ENCODE results near the gene CACNB2.

Gene CACNB2

DNA sequence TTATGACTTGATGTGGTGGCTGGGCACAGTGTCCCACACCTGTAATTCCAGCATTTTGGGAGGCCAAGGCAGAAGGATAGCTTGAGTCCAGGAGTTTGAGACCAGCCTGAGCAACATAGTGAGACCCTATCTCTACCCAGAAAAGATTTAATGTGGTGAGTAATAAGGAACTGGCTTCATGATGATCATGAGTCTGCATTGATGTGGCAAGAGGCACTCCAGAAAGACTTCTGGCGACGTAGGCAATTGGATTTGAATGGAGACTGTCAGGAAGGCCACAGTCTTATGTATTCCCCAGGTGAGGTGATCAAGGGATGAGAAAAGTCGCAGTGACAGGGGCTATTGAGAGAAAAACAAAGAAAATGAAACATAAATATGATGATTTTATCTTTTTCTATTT is 138.0 kb downstream of the CACNB2 start:
- Histone ChIP-seq H3K36me3 (replicated peaks; ENCODE audit: low read depth, low read length) (no peaks in the 10 kb centered on the region), H2AFZ (ENCODE audit: low read depth, low read length) (no peak overlapping the region)
- TF ChIP-seq, protein P1, sequence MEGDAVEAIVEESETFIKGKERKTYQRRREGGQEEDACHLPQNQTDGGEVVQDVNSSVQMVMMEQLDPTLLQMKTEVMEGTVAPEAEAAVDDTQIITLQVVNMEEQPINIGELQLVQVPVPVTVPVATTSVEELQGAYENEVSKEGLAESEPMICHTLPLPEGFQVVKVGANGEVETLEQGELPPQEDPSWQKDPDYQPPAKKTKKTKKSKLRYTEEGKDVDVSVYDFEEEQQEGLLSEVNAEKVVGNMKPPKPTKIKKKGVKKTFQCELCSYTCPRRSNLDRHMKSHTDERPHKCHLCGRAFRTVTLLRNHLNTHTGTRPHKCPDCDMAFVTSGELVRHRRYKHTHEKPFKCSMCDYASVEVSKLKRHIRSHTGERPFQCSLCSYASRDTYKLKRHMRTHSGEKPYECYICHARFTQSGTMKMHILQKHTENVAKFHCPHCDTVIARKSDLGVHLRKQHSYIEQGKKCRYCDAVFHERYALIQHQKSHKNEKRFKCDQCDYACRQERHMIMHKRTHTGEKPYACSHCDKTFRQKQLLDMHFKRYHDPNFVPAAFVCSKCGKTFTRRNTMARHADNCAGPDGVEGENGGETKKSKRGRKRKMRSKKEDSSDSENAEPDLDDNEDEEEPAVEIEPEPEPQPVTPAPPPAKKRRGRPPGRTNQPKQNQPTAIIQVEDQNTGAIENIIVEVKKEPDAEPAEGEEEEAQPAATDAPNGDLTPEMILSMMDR (IDR thresholded peaks at IDR 0.05; ENCODE audit: low read depth, low read length) = no peak
- TF ChIP-seq EZH2phosphoT487 (IDR thresholded peaks at IDR 0.05; ENCODE audit: low read depth) = no peak

DNA sequence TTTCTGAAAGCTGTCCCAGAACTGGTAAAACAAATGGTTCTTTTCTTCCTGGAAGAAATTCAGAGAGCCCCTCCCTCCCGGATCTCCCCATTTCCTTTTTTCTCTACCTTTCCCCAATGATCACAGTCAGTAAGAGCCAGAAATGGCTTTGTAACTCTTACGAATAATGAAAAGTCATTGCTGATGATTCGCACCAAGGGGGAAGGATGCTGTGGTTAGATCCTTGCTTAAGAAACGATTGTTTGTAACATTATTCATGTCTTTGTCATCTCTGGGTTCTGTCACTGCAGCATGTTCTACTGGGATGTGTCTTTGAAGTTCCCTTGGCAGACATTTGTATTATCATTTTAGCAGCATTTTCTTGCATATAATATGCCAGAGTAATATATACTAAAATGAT is 138.9 kb downstream of the CACNB2 start:
- no peaks in the 10 kb centered on the region for H3K27me3 ChIP-seq (ENCODE audit: low read depth, low read length)
- no peaks in the 10 kb centered on the region for H4K20me1 ChIP-seq (ENCODE audit: insufficient read depth, low read length)
- no peak overlapping the region for H3K4me3 ChIP-seq (ENCODE audit: low read length)
- TF ChIP-seq, protein P1 (IDR thresholded peaks at IDR 0.05; ENCODE audit: low read depth, low read length) = no peak
- TF ChIP-seq EZH2phosphoT487 (IDR thresholded peaks at IDR 0.05; ENCODE audit: low read depth) = no peak
- no peak overlapping the region for H3K4me2 ChIP-seq (ENCODE audit: low read length)
- no peaks in the 10 kb centered on the region for H3K36me3 ChIP-seq (replicated peaks; ENCODE audit: low read depth, low read length)
- no peak overlapping the region for H2AFZ ChIP-seq (ENCODE audit: low read depth, low read length)
- H3K27ac ChIP-seq (ENCODE audit: low read length) = no peak overlapping the region
- no peaks in the 10 kb centered on the region for H3K79me2 ChIP-seq (ENCODE audit: low read length)
- no peaks in the 10 kb centered on the region for H3K4me1 ChIP-seq (ENCODE audit: low read length)
- no peak overlapping the region for H3K9ac ChIP-seq (ENCODE audit: low read length)
- H3K9me3 ChIP-seq (ENCODE audit: insufficient read depth, low read length) = no peaks in the 10 kb centered on the region

More for the DNA sequence above, 138.0 kb downstream of the CACNB2 start:
- Histone ChIP-seq H3K79me2 (ENCODE audit: low read length) (no peaks in the 10 kb centered on the region), H3K4me3 (ENCODE audit: low read length) (no peak overlapping the region), H4K20me1 (ENCODE audit: insufficient read depth, low read length) (no peaks in the 10 kb centered on the region), H3K4me1 (ENCODE audit: low read length) (no peaks in the 10 kb centered on the region), H3K27me3 (ENCODE audit: low read depth, low read length) (no peaks in the 10 kb centered on the region), H3K27ac (ENCODE audit: low read length) (no peak overlapping the region), H3K9me3 (ENCODE audit: insufficient read depth, low read length) (no peaks in the 10 kb centered on the region), H3K9ac (ENCODE audit: low read length) (no peak overlapping the region), H3K4me2 (ENCODE audit: low read length) (no peak overlapping the region)

DNA sequence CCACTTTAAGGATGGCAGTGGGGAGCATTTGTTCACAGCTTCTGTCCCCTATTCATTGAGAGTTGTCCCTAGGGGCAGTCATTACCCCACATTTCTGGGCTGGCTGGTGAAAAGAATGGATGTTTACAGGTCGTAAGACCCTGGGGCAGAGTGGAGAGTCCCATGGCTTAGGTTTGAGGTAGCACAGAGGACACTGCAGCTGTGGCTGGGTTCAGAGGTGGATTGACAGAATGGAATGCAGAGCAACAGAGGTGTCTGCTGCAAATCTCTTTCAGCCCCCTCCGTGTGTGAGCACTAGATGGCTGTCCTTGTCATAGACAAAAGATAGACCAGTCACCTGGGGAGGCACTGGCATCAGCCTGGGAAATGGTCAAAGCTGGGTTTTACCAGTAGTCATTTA is 141.9 kb downstream of the CACNB2 start:
- Histone ChIP-seq H4K20me1 (ENCODE audit: insufficient read depth, low read length) (no peaks in the 10 kb centered on the region), H3K4me2 (ENCODE audit: low read length) (no peak overlapping the region), H3K9ac (ENCODE audit: low read length) (no peak overlapping the region), H3K79me2 (ENCODE audit: low read length) (no peaks in the 10 kb centered on the region), H2AFZ (ENCODE audit: low read depth, low read length) (no peak overlapping the region), H3K9me3 (ENCODE audit: insufficient read depth, low read length) (no peaks in the 10 kb centered on the region), H3K4me3 (ENCODE audit: low read length) (no peak overlapping the region), H3K36me3 (replicated peaks; ENCODE audit: low read depth, low read length) (no peaks in the 10 kb centered on the region), H3K27me3 (ENCODE audit: low read depth, low read length) (no peaks in the 10 kb centered on the region), H3K27ac (ENCODE audit: low read length) (no peak overlapping the region), H3K4me1 (ENCODE audit: low read length) (no peaks in the 10 kb centered on the region)
- TF ChIP-seq EZH2phosphoT487 (IDR thresholded peaks at IDR 0.05; ENCODE audit: low read depth) = no peak
- TF ChIP-seq, protein P1 (IDR thresholded peaks at IDR 0.05; ENCODE audit: low read depth, low read length) = no peak

DNA sequence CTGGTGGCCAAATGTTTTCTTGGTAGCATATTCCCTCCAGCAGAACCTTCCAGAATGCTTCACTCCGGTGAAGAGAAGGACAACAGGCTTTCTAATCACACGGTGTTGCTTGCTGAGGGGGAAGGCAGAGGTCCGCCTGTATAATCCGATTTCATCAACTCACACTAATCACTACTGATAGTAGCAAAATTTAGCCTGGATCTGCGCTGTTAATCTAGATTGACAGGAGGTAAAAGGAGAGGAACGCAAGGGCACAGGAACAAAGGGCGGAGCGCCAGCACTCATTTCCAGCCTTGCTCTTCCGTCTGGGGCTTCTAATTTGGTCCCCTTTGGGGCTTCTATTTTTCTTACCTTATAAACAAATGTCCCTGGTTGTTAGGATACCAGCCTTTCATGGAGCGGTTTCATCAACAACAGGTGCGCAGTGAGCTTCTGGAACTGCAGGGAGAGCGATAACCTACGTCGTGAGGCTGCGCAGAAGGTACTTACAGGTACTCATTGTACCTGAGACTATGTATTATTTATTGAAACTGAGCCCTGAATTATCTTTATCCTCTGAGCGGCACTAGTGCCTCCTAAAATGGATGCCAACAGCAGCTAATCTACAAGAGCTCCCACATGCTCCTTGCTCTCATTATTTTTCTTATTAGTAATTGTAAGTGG is 150.6 kb downstream of the CACNB2 start:
- Histone ChIP-seq H3K9ac (ENCODE audit: low read length) (no peak overlapping the region), H3K4me3 (ENCODE audit: low read length) (no peak overlapping the region), H3K9me3 (ENCODE audit: insufficient read depth, low read length) (no peaks in the 10 kb centered on the region), H3K79me2 (ENCODE audit: low read length) (no peaks in the 10 kb centered on the region), H3K4me2 (ENCODE audit: low read length) (no peak overlapping the region), H3K27ac (ENCODE audit: low read length) (no peak overlapping the region), H3K27me3 (ENCODE audit: low read depth, low read length) (no peaks in the 10 kb centered on the region), H3K4me1 (ENCODE audit: low read length) (peaks cover 28% of the 10 kb centered on the region), H3K36me3 (replicated peaks; ENCODE audit: low read depth, low read length) (no peaks in the 10 kb centered on the region), H4K20me1 (ENCODE audit: insufficient read depth, low read length) (no peaks in the 10 kb centered on the region), H2AFZ (ENCODE audit: low read depth, low read length) (no peak overlapping the region)
- TF ChIP-seq, protein P1 (IDR thresholded peaks at IDR 0.05; ENCODE audit: low read depth, low read length) = no peak
- no peak for TF ChIP-seq EZH2phosphoT487 (IDR thresholded peaks at IDR 0.05; ENCODE audit: low read depth)
